Activated naive CD8-positive, alpha-beta T cell treated with anti-CD3 and anti-CD28 coated beads, Interleukin-2, amount 10 ng/mL, durations not matched to agents 7 days and 5 days (primary cell): ENCODE results near the gene HRC. TPM values are rescaled to one million over a fixed set of nuclear protein-coding genes. Genes with fewer than 3 reads are reported as not detected.
"Not testable (repeated sequence)": the region's sequence is repeated elsewhere in the genome, so short reads cannot be mapped to it uniquely, and the experiment has no call there.

Source experiments
- ATAC-seq: fragments of 150-1000 bp; cut with Tn5 transposase; one replicate; pipeline ENCODE4 v1.10.0; 2021; ENCODE audit warnings: low read depth, moderate library complexity
- POLR2A ChIA-PET: fragments of 350-600 bp; sonication (Branson Sonifier 250); formaldehyde crosslinking; loops from one replicate; lab custom pipeline; 2021; ENCODE audit warnings: antibody characterized with exemption; lab: Charles Lee
- DNase-seq: peaks from one replicate; pipeline ENCODE4 v3.0.0; 2021
- H3K27ac Mint-ChIP-seq: one replicate; pipeline ENCODE4 v1.8.0; 2022; ENCODE audit warnings: mild to moderate bottlenecking, mixed read lengths
- H3K27me3 Mint-ChIP-seq: one replicate; pipeline ENCODE4 v1.8.0; 2022; ENCODE audit warnings: mild to moderate bottlenecking, moderate library complexity, mixed read lengths
- H3K36me3 Mint-ChIP-seq: one replicate; pipeline ENCODE4 v1.8.0; 2021; ENCODE audit warnings: mild to moderate bottlenecking, mixed read lengths
- H3K4me1 Mint-ChIP-seq: one replicate; pipeline ENCODE4 v1.8.0; 2021; ENCODE audit warnings: mixed read lengths
- H3K4me3 Mint-ChIP-seq: one replicate; pipeline ENCODE4 v1.8.0; 2022; ENCODE audit warnings: mild to moderate bottlenecking, moderate library complexity, mixed read lengths
- H3K9me3 Mint-ChIP-seq: one replicate; pipeline ENCODE4 v1.8.0; 2021; ENCODE audit warnings: mixed read lengths
- total RNA-seq, 2 experiments: library from RNA; stranded (reverse); gene quantifications; one replicate each; pipeline ENCODE4 v1.2.3, GENCODE V29; 2021

HRC gene
- total RNA-seq, 2 experiments from 2014 or later, result not detected

DNA sequence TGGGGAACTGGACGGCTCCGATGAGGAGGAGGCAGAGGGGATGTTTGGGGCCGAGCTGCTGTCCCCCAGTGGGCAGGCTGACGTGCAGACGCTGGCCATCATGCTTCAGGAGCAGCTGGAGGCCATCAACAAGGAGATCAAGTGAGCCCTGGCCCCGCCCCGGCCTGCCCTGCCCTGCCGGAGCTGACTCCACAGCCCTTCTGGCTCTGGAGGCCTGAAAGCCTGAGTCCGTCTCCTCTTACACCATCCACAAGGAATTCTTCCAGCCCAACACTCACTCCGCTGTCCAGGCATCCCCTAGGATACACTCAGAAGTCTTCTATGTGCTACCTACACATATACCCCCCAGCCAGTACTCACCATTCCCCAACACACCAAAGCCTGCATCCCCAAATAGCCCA is 18.4 kb downstream of the HRC start:
- Mint-ChIP-seq H3K9me3 (no peaks in the 10 kb centered on the region), H3K27me3 (peaks cover 15% of the 10 kb centered on the region), H3K27ac (no peak overlapping the region), H3K4me3 (no peak overlapping the region), H3K36me3 (peaks cover 1% of the 10 kb centered on the region), H3K4me1 (peaks cover 6% of the 10 kb centered on the region)
- no peak for ATAC-seq
- DNase-seq, result no peak
- POLR2A ChIA-PET, result no interaction called here

DNA sequence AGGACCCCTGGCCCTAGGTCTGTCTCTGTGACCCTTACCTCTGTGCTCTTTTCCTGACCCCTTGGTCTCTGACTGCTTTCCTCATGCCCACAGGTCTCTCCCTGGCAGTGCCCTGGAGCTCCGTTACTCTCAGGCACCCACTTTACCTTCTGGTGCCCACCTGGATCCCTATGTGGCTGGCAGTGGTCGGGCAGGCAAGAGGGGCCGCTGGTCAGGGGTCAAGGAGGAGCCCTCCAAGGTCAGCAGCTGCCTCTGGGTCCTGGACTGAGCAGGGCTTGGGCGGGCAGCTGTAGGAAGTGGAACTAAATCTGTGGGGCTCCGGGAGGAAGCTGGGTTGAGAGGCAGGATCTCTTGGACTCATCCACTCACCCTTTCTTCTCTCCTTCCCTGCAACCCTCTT is 19.5 kb downstream of the HRC start:
- no peak for DNase-seq
- no peak overlapping the region for H3K4me3 Mint-ChIP-seq
- no peak for ATAC-seq
- no peaks in the 10 kb centered on the region for H3K9me3 Mint-ChIP-seq
- POLR2A ChIA-PET, result no interaction called here
- H3K27me3 Mint-ChIP-seq, result peaks cover 15% of the 10 kb centered on the region
- no peak overlapping the region for H3K27ac Mint-ChIP-seq
- H3K4me1 Mint-ChIP-seq, result peaks cover 6% of the 10 kb centered on the region
- H3K36me3 Mint-ChIP-seq, result peaks cover 1% of the 10 kb centered on the region

DNA sequence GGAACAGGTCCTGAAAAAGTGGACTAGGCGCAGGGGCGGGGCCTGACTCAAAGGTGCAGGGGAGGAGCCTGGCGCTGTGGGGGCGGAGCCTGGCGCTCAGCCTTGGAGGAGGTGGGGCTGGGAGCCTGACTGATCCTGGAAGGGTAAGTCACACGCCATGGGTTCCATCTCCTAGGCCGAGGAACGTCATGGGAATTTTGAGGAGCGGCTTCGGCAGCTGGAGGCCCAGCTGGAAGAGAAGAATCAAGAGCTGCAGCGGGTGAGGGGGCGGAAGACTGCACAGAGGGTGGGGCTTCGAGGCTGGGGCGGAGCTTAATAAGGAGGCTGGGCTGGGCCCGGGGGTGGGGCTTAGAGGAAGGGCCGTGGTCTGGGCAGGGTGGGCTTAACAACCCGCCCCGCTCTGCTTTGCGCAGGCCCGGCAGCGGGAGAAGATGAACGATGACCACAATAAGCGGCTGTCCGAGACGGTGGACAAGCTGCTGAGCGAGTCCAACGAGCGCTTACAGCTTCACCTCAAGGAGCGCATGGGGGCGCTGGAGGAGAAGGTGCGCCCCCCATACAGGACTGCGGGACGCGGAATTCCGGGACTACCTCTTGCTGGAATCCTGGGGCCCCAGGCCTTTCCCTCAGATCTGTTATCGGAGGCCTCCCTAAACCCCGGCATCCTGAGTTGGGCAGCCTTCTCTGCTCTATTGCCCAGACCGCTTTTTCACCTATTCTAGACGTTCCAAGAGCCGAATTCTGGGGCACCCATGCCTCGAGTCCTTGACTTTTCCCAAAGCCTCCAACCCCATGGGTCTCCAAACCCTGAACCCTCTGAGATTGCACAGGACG is 21.4 kb downstream of the HRC start:
- H3K27me3 Mint-ChIP-seq, result peaks cover 15% of the 10 kb centered on the region
- H3K4me3 Mint-ChIP-seq, result peak overlapping the region; percentile 81
- peak overlapping the region; percentile 54 for H3K27ac Mint-ChIP-seq
- H3K4me1 Mint-ChIP-seq, result peaks cover 8% of the 10 kb centered on the region
- DNase-seq (peak; percentile 72), ATAC-seq (peak; percentile 57)
- POLR2A ChIA-PET, result interaction anchor here (0.9 to 1.2 kb wide), 2 partner anchors 9 to 23 kb away, joined by 3 to 4 read pairs; no protein-coding TSS in a partner anchor
- H3K9me3 Mint-ChIP-seq, result no peaks in the 10 kb centered on the region
- H3K36me3 Mint-ChIP-seq, result peaks cover 1% of the 10 kb centered on the region

- ATAC-seq (peak; percentile 4), DNase-seq (peak; percentile 53)
- Mint-ChIP-seq H3K27ac (peak overlapping the region; percentile 54), H3K4me1 (peaks cover 14% of the 10 kb centered on the region), H3K27me3 (peaks cover 15% of the 10 kb centered on the region), H3K36me3 (peaks cover 1% of the 10 kb centered on the region), H3K4me3 (peak overlapping the region; percentile 81), H3K9me3 (no peaks in the 10 kb centered on the region)
- POLR2A ChIA-PET, result interaction anchor here (0.9 to 1.2 kb wide), 2 partner anchors 10 to 22 kb away, joined by 3 to 4 read pairs; no protein-coding TSS in a partner anchor
Measured at GRCh38 chr19:49132974-49133609, 22.1 kb downstream of the HRC start.

DNA sequence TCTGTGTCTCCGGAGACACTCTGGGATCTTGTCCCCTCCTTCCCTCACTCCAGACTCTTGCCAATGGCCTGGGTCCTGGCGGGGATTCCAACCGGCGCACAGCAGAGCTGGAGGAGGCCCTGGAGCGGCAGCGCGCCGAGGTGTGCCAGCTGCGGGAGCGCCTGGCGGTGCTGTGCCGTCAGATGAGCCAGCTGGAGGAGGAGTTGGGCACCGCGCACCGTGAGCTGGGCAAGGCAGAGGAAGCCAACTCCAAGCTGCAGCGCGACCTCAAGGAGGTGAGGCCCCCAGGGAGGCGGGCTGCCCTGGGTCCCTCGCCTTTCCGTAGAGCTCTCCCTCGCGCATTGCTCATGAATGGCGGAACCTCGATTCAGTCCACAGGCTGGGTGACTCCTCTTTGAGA is 24.9 kb downstream of the HRC start:
- Mint-ChIP-seq H3K9me3 (no peaks in the 10 kb centered on the region), H3K4me1 (peaks cover 14% of the 10 kb centered on the region), H3K27ac (no peak overlapping the region), H3K27me3 (peaks cover 15% of the 10 kb centered on the region), H3K4me3 (no peak overlapping the region), H3K36me3 (peaks cover 1% of the 10 kb centered on the region)
- DNase-seq (no peak), ATAC-seq (no peak)
- POLR2A ChIA-PET, result no interaction called here

DNA sequence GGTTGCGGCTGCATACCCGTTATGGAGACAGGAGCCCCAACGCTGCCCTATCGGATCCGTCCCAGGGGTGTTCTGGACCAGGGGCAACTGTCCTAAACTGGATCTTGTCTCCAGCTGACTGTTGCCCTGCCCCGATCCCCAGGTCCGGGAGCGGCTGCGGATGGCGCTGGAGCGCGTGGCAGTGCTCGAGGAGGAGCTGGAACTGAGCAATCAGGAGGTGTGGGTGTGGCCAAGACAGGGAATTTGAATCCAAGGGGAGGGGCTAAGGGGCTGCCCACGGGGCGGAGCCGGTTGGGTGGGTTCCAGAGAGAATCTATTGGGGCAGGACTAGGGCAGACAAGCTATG is 26.0 kb downstream of the HRC start:
- peaks cover 1% of the 10 kb centered on the region for H3K36me3 Mint-ChIP-seq
- POLR2A ChIA-PET, result no interaction called here
- DNase-seq, result no peak
- H3K9me3 Mint-ChIP-seq, result no peaks in the 10 kb centered on the region
- no peak for ATAC-seq
- peaks cover 11% of the 10 kb centered on the region for H3K27me3 Mint-ChIP-seq
- H3K4me3 Mint-ChIP-seq, result no peak overlapping the region
- H3K4me1 Mint-ChIP-seq, result peaks cover 14% of the 10 kb centered on the region
- H3K27ac Mint-ChIP-seq, result no peak overlapping the region

GRCh38 chr19:49128545-49129237 is 26.5 kb downstream of the HRC start:
- DNase-seq (no peak), ATAC-seq (no peak)
- H3K27me3 Mint-ChIP-seq, result peaks cover 8% of the 10 kb centered on the region
- H3K36me3 Mint-ChIP-seq, result peaks cover 1% of the 10 kb centered on the region
- POLR2A ChIA-PET, result interaction anchor here (2.3 kb wide), 1 partner anchor 14 kb away, joined by 11 read pairs; the partner anchor contains the start of gene LIN7B
- peak overlapping the region; percentile 90 for H3K4me3 Mint-ChIP-seq
- peaks cover 13% of the 10 kb centered on the region for H3K4me1 Mint-ChIP-seq
- no peak overlapping the region for H3K27ac Mint-ChIP-seq
- no peaks in the 10 kb centered on the region for H3K9me3 Mint-ChIP-seq

DNA sequence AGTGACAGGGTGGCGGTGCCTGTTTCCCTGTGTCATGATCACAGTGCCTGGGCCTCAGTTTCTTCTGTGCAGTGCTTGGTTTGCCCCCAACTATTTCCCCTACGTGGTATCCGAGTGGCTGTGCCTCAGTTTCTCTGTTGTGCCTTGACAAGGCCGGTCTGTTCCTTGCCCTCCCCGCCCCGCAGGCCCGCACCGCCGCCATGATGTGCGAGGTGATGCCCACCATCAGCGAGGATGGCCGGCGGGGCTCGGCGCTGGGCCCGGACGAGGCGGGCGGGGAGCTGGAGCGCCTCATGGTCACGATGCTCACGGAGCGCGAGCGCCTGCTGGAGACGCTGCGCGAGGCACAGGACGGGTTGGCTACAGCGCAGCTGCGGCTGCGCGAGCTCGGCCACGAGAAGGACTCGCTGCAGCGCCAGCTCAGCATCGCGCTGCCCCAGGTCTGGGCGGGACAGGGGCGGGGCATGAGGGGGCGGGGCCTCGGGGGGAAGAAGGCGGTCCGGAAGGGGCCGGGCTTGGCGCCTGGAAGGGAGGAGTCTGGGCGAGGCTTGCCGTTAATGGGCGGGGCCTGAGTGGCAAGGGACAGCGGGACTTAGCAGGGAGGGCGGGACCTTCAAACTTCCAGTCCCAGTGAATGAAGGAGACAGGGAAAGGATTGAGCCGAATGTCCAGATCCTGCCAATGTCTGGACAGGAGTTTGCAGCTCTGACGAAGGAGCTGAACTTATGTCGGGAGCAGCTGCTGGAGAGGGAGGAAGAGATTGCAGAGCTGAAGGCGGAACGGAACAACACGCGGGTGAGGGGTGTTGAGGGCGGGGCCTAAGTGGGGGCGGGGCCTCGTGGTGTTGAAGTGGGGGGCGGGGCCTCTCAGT is 27.3 kb downstream of the HRC start:
- Mint-ChIP-seq H3K27me3 (peaks cover 8% of the 10 kb centered on the region), H3K36me3 (no peaks in the 10 kb centered on the region), H3K9me3 (no peaks in the 10 kb centered on the region), H3K27ac (peak overlapping the region; percentile 81), H3K4me3 (peak overlapping the region; percentile 90), H3K4me1 (peaks cover 8% of the 10 kb centered on the region)
- POLR2A ChIA-PET, result interaction anchor here (0.6 to 2.3 kb wide), 3 partner anchors 10 to 21 kb away, joined by 3 to 11 read pairs (median 4); partner anchors contain the start of gene LIN7B
- ATAC-seq (peak; percentile 98), DNase-seq (peak; percentile 96)

GRCh38 chr19:49127225-49127624 is 28.0 kb downstream of the HRC start:
- not testable (repeated sequence) for H3K27me3 Mint-ChIP-seq, H3K9me3 Mint-ChIP-seq, H3K27ac Mint-ChIP-seq, H3K4me3 Mint-ChIP-seq, DNase-seq, ATAC-seq, H3K4me1 Mint-ChIP-seq, H3K36me3 Mint-ChIP-seq
- POLR2A ChIA-PET, result interaction anchor here (0.9 to 2.3 kb wide), 2 partner anchors 9 to 13 kb away, joined by 4 to 11 read pairs; partner anchors contain the start of gene LIN7B

DNA sequence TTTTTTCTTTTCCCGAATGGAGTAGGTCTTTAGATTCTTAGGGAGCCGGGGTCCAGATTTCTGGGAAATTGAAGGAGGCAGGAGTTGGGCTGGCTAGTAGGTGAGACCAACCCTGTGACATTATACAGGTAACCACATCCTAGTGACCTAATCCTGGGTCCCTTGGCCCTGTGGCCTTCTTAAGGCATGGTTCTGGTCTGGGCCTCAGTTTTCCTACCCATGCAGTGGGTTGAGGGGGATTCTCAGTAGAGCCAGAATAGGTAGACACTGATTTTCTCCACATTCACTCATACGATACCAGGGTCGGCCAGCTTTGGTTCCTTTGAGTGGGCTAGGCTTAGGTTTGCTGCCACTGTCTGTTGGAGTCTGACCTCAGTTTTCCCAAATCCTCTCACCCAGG is 28.6 kb downstream of the HRC start:
- H3K36me3 Mint-ChIP-seq, result no peaks in the 10 kb centered on the region
- no peak overlapping the region for H3K27ac Mint-ChIP-seq
- no peak overlapping the region for H3K4me3 Mint-ChIP-seq

GRCh38 chr19:49125025-49125731 is 30.0 kb downstream of the HRC start:
- Mint-ChIP-seq H3K4me3 (no peak overlapping the region), H3K4me1 (peaks cover 14% of the 10 kb centered on the region), H3K9me3 (no peaks in the 10 kb centered on the region), H3K36me3 (no peaks in the 10 kb centered on the region), H3K27me3 (peaks cover 18% of the 10 kb centered on the region), H3K27ac (no peak overlapping the region)
- ATAC-seq (no peak), DNase-seq (no peak)
- POLR2A ChIA-PET, result no interaction called here

More for the DNA sequence above, 28.6 kb downstream of the HRC start:
- ATAC-seq, result no peak
- Mint-ChIP-seq H3K27me3 (peaks cover 9% of the 10 kb centered on the region), H3K9me3 (no peaks in the 10 kb centered on the region), H3K4me1 (peaks cover 8% of the 10 kb centered on the region)
- DNase-seq, result no peak
- POLR2A ChIA-PET, result interaction anchor here (0.9 to 2.3 kb wide), 2 partner anchors 8 to 12 kb away, joined by 4 to 11 read pairs; partner anchors contain the start of gene LIN7B

- H3K27ac Mint-ChIP-seq, H3K4me3 Mint-ChIP-seq, H3K36me3 Mint-ChIP-seq, POLR2A ChIA-PET, DNase-seq, ATAC-seq, H3K9me3 Mint-ChIP-seq: not testable (repeated sequence)
- peaks cover 11% of the 10 kb centered on the region for H3K4me1 Mint-ChIP-seq
- H3K27me3 Mint-ChIP-seq, result peaks cover 22% of the 10 kb centered on the region
Measured at GRCh38 chr19:49123285-49123684, 31.9 kb downstream of the HRC start.
